ENCODE results near the gene ADAM23. TPM values are rescaled to one million over a fixed set of nuclear protein-coding genes. Genes with fewer than 3 reads are reported as not detected.
A peak's percentile ranks its signal among the peaks of the same experiment; 100 is the strongest.

ADAM23 gene
- polyA plus RNA-seq, 1 experiment: 1.3 TPM

- CTCF ChIA-PET: interaction anchor here (0.6 to 1.0 kb wide), 2 partner anchors 9 to 16 kb away, joined by 3 read pairs; no protein-coding TSS in a partner anchor
- TF ChIP-seq, protein P1, sequence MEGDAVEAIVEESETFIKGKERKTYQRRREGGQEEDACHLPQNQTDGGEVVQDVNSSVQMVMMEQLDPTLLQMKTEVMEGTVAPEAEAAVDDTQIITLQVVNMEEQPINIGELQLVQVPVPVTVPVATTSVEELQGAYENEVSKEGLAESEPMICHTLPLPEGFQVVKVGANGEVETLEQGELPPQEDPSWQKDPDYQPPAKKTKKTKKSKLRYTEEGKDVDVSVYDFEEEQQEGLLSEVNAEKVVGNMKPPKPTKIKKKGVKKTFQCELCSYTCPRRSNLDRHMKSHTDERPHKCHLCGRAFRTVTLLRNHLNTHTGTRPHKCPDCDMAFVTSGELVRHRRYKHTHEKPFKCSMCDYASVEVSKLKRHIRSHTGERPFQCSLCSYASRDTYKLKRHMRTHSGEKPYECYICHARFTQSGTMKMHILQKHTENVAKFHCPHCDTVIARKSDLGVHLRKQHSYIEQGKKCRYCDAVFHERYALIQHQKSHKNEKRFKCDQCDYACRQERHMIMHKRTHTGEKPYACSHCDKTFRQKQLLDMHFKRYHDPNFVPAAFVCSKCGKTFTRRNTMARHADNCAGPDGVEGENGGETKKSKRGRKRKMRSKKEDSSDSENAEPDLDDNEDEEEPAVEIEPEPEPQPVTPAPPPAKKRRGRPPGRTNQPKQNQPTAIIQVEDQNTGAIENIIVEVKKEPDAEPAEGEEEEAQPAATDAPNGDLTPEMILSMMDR (IDR thresholded peaks at IDR 0.05; ENCODE audit: insufficient read depth, low read depth, low read length): peak; percentile 48
These were observed 113.1 kb downstream of the ADAM23 start for GRCh38 chr2:206556357-206556949.

DNA sequence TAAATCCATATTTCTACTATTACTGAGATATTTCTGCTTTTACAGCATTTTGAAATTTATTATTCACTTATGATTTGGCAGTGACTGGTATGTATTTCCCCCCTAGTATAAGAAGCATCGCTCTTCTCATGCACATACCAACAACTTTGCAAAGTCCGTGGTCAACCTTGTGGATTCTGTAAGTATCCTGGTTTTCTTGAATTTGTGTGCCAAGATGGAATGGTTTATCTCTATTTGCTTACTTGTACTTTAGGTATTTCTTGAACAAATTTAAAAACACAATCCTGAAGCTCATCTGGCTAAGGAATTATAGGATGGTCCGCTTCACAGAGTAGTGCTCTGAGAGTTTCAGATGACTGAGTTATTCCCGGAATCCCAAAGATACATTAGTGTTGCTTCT is 114.0 kb downstream of the ADAM23 start:
- Histone ChIP-seq H3K4me3 (ENCODE audit: low read depth, low read length) (no peak overlapping the region), H3K27me3 (ENCODE audit: control insufficient read depth, insufficient read depth, low read length) (no peaks in the 10 kb centered on the region), H3K36me3 (ENCODE audit: control insufficient read depth, insufficient read depth, low read length) (no peaks in the 10 kb centered on the region)
- DNase-seq (ENCODE audit: low read depth): no peak
- ChIA-PET POLR2A (no interaction called here), CTCF (interaction anchor here (0.6 to 1.0 kb wide), 2 partner anchors 10 to 17 kb away, joined by 3 read pairs; no protein-coding TSS in a partner anchor)
- TF ChIP-seq, protein P1 (IDR thresholded peaks at IDR 0.05; ENCODE audit: insufficient read depth, low read depth, low read length): no peak

More at GRCh38 chr2:206556357-206556949, 113.1 kb downstream of the ADAM23 start:
- H3K27me3 ChIP-seq (ENCODE audit: control insufficient read depth, insufficient read depth, low read length): no peaks in the 10 kb centered on the region
- POLR2A ChIA-PET: no interaction called here
- H3K4me3 ChIP-seq (ENCODE audit: low read depth, low read length): no peak overlapping the region
- no peaks in the 10 kb centered on the region for H3K36me3 ChIP-seq (ENCODE audit: control insufficient read depth, insufficient read depth, low read length)
- no peak for DNase-seq (ENCODE audit: low read depth)

DNA sequence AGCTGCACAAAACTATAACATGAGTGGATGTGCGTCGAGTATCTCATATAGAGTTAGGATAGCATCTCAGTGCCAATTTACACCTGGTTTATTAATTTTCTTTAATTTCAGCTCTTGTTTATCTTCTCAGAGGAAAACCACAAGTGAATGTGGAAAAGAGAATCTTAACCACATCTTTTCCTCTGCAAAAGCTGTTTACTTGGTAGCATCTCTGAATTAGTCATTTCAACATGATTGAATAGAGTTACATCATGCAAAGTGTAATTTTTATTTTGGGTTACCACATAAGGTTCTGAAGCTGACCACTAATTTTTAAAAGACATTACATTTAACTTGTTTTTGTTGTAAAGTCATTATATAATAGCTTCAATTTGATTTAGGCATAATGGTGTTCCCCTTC is 115.2 kb downstream of the ADAM23 start:
- POLR2A ChIA-PET: no interaction called here
- Histone ChIP-seq H3K4me3 (ENCODE audit: low read depth, low read length) (no peak overlapping the region), H3K27me3 (ENCODE audit: control insufficient read depth, insufficient read depth, low read length) (no peaks in the 10 kb centered on the region), H3K36me3 (ENCODE audit: control insufficient read depth, insufficient read depth, low read length) (no peaks in the 10 kb centered on the region)
- TF ChIP-seq, protein P1 (IDR thresholded peaks at IDR 0.05; ENCODE audit: insufficient read depth, low read depth, low read length): no peak
- DNase-seq (ENCODE audit: low read depth): peak; percentile 0
- CTCF ChIA-PET: interaction anchor here (0.7 to 1.4 kb wide), 3 partner anchors 16 to 535 kb away, joined by 3 to 4 read pairs (median 3); no protein-coding TSS in a partner anchor

DNA sequence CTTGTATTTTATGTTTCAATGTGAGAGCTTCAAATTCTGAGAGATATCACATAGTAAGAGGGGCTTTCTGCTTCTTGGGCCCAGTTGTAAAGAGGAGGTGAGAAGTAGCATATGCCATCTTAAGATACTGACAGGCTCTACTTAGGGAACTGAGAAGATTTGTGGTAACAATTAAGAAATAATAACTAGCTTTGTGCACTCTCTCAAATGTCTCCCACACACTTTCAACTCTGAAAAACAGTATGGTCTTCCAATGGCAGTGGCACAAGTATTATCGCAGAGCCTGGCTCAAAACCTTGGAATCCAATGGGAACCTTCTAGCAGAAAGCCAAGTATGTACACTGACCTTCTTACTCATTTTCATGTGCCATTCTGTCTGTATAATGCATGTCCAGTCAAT is 118.6 kb downstream of the ADAM23 start:
- Histone ChIP-seq H3K27me3 (ENCODE audit: control insufficient read depth, insufficient read depth, low read length) (no peaks in the 10 kb centered on the region), H3K4me3 (ENCODE audit: low read depth, low read length) (no peak overlapping the region), H3K36me3 (ENCODE audit: control insufficient read depth, insufficient read depth, low read length) (no peaks in the 10 kb centered on the region)
- DNase-seq (ENCODE audit: low read depth): no peak
- ChIA-PET POLR2A (no interaction called here), CTCF (interaction anchor here (0.6 to 0.9 kb wide), 2 partner anchors 9 to 46 kb away, joined by 3 to 4 read pairs; no protein-coding TSS in a partner anchor)
- TF ChIP-seq, protein P1 (IDR thresholded peaks at IDR 0.05; ENCODE audit: insufficient read depth, low read depth, low read length): no peak

DNA sequence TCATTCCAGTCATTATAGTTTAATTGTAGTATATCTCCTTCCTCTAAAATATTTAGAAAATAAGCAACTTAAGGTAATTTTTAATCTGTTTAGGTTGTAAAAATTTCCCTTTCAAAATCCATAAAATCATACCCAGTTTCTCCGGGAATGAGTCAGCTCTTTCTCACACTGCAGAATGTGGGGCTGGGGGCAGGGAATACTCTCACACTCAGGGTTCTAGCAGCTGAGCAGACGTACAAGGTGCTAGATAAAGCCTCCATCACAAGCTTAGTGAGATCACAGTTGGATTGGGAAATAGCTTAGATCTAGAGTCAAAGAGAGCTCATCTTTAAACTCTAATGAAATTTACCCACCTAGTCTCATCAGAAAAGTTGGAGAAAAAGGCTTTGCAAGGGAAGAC is 119.0 kb downstream of the ADAM23 start:
- H3K4me3 ChIP-seq (ENCODE audit: low read depth, low read length): no peak overlapping the region
- TF ChIP-seq, protein P1 (IDR thresholded peaks at IDR 0.05; ENCODE audit: insufficient read depth, low read depth, low read length): no peak
- CTCF ChIA-PET: interaction anchor here (0.6 to 0.9 kb wide), 2 partner anchors 9 to 47 kb away, joined by 3 to 4 read pairs; no protein-coding TSS in a partner anchor
- no peaks in the 10 kb centered on the region for H3K36me3 ChIP-seq (ENCODE audit: control insufficient read depth, insufficient read depth, low read length)
- POLR2A ChIA-PET: no interaction called here
- no peak for DNase-seq (ENCODE audit: low read depth)
- H3K27me3 ChIP-seq (ENCODE audit: control insufficient read depth, insufficient read depth, low read length): no peaks in the 10 kb centered on the region

Measured in BJ (cell line).